Measurements from ENCODE around the gene KAT8.

Gene KAT8

DNA sequence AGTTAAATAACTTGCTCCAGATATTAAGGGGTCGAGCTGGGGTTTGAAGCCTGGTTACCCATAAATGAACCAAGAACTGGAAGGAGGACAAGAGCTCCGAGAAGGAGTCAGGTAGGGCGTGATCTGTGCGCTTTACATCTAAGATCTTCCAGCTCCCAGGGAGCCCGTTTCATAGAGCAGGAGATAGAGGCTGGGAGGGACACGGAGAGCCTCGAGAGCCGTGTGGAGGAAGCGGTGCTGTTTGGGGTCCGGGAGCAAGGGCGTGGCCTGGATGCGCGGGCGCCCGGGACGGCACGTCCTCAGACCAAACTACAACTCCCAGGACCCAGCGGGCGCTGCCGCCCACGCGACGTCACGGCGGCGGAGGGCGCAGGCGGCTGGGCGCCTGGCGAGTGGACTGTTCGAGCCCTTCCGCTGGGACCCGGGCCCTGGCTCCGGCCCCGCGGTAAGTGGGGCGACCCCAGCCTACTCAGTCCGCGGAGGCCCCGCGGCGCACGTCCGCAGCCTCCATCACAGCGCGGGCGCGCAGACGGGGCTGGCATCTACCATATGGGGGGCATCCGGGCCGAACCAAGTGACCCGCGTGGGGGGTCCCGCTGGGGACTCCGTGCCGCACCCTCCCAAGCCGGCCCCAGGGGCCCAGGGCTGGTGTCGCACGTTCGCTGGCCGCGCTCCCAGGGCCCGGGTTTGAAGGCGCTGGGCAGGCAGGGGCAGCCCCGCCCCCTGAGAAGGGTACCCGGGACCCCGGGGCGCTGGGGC lies 9.2 kb upstream of the KAT8 start, which contains the start of gene BCKDK:
TSS of gene BCKDK (plus strand) at position 352 of the 759 bp plus-strand sequence. CDS start 838 bp downstream, outside the sequence.
- DNase-seq (ENCODE audit: low read depth in 2 of 2) = peak; percentile 67 to 73

DNA sequence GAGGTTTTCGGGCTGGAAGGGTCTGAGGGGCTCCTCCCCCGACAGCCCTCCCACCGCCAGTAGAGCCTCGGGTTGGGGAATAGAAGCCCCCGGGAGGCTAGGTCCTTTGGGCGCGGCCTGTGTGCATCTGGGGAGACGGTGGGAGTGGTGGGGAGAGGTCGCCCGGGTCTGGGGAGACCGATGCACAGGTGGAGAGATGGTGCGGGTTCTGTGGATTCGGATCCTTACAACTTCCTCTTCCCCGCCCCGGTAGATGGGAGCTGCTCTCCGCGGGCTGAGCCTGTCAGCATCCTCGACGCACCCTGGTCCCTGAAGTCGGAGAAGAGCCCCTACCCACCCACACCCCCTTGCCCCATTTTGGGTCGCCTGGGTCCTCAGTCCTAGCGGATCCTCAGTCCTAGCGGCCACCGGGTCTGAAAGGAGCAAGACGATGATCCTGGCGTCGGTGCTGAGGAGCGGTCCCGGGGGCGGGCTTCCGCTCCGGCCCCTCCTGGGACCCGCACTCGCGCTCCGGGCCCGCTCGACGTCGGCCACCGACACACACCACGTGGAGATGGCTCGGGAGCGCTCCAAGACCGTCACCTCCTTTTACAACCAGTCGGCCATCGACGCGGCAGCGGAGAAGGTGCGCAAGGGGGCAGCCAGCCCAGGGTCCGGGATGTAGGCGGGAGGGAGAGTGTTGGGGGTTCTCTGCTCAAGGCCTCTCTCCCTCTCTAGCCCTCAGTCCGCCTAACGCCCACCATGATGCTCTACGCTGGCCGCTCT lies 8.5 kb upstream of the KAT8 start:
- DNase-seq (ENCODE audit: low read depth in 2 of 2) = no peak

DNA sequence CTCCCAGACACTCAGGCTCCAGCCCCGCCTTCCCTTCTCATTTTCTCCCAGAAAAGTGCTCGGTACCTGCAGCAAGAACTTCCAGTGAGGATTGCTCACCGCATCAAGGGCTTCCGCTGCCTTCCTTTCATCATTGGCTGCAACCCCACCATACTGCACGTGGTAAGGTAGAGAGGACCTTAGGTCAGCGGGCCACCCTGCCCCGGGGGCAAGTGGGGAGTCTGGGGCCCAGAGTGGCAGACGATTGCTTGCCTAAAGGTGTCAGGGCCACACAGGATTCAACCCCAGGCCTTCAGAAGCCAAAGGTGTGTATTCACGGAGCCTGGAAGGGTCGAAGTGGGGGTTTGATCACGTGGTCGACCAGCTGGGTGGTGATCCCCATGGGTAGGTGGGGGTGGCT lies 7.8 kb upstream of the KAT8 start:
- DNase-seq (ENCODE audit: low read depth in 2 of 2) = no peak

DNA sequence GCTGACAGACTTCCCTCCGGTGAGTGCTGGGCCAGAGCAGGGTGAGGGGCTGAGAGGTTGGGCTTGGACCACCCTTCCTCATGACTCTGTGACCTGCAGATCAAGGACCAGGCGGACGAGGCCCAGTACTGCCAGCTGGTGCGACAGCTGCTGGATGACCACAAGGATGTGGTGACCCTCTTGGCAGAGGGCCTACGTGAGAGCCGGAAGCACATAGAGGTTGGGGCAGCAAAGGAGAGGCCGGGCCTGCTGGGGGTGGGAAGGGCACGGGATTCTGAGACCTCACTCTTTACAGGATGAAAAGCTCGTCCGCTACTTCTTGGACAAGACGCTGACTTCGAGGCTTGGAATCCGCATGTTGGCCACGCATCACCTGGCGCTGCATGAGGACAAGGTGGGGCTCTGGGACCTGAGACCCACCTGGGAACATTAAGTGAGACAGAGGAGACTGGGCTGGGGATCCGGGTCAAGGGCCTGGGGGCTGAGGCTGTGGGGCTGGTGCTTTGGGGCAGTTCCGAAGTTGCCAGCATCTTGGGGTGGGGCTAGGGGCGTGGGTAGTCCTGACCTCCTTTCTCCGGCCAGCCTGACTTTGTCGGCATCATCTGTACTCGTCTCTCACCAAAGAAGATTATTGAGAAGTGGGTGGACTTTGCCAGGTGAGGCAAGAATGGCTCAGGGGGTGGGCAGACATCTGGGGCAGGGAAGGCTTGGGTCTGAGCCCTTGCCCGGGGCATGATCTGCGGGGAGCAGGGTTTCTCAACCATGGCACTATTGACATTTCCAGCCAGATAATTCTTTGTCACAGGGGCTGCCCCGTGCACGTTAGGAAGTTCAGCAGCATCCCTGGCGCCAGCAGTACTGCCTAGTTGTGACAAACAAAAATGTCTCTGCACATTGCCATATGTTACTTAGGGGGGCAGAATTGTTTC lies 7.1 kb upstream of the KAT8 start:
- DNase-seq (ENCODE audit: low read depth in 2 of 2) = no peak

DNA sequence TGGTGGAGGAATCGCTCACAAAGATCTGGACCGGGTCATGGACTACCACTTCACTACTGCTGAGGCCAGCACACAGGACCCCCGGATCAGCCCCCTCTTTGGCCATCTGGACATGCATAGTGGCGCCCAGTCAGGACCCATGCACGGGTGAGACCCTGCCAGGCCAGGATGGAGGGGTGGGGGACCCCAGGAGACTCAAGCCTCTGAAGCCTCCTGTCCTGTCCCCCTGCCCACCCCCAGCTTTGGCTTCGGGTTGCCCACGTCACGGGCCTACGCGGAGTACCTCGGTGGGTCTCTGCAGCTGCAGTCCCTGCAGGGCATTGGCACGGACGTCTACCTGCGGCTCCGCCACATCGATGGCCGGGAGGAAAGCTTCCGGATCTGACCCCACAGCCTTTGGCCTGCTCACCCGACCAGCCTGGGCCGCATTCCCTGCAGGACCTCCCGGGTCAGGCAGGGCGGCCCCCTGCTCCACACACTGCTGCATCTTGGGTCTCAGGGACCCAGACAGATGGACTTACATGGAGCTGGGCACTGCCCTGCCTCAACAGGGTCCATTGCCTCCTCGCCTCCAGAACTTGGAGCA lies 5.5 kb upstream of the KAT8 start:
- DNase-seq (ENCODE audit: low read depth in 2 of 2) = no peak

DNA sequence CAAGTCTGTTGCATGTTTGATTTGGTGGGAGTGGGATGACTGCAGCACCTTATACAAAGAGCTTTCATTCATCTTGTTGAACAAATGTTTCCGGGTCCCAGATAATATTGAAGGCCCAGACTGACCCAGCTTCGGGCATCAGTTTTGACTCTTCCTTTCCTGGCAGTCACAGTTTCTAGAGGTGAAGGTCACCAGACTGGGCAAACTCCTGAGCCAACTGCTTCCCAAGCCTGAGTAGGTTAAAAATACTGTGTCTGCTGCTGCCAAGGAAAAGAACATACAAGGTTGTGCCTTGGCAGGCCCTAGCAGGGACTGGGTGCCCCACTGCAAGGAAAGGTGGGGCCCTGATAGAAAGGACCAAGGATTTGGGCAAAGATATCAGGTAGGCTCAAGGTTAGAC lies 4.8 kb upstream of the KAT8 start:
- DNase-seq (ENCODE audit: low read depth in 2 of 2) = no peak

DNA sequence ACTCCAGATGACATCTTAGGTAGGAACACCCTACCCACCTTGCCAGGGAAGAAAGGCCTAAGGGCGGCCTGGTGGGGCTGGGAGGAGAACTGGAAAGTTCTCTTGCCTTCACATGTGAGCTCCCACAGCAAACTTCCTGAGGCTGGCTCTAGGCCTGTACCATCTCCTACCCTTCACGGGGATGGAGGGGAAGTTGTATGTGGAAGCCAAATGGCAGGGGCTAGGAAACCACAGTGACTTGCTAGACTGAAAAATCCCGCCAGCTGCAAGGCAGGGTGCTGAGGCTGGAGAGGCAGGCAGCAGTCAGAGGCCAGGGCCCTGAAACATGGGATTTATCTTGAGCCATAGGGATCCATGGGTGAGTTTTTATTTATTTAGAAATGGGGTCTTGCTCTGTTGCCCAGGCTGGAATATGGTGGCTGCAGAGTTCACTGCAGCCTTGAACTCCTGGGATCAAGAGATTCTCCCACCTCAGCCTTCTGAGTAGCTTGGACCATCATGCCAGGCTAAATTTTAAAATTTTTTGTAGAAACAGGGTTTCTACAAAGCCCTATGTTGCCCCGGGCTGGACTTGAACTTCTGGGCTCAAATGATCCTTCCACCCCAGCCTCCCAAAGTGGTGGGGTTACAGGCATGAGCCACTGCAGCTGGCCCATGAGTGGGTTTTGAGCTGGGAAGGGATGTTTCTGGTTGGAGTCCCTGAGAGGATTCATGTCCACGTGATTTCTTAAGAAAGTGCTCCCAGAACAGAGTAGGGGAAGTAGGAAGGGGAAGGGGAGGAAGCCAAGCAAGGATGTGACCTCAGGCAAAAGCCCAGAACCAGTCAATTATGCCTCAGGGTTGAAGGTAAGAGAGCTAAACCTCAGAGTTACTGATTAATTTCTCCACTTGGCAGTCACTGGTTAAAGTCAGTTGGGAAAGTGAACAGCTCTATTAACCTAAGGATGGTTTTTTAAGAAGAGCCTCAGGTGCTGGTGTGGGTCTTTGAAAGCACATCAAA lies 4.0 kb upstream of the KAT8 start:
- DNase-seq (ENCODE audit: low read depth in 2 of 2) = no peak

DNA sequence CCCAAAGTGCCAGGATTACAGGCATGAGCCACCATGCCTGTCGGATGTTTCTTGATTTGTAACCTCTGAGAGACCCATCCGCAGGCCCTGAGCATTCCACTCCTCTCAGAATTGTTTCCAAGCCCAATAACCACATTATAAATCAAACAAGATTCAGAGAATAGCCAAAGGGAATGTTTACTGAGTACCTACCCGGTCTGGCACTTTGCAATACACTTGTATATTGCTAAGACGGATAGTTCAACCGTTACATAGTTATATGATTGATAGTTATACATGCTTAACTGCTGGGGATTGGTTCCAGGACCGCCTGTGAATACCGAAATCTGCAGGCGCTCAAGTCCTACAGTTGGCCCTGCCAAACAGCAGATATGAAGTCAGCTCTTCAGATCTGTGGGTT lies 3.0 kb upstream of the KAT8 start:
- no peak for DNase-seq (ENCODE audit: low read depth in 2 of 2)

DNA sequence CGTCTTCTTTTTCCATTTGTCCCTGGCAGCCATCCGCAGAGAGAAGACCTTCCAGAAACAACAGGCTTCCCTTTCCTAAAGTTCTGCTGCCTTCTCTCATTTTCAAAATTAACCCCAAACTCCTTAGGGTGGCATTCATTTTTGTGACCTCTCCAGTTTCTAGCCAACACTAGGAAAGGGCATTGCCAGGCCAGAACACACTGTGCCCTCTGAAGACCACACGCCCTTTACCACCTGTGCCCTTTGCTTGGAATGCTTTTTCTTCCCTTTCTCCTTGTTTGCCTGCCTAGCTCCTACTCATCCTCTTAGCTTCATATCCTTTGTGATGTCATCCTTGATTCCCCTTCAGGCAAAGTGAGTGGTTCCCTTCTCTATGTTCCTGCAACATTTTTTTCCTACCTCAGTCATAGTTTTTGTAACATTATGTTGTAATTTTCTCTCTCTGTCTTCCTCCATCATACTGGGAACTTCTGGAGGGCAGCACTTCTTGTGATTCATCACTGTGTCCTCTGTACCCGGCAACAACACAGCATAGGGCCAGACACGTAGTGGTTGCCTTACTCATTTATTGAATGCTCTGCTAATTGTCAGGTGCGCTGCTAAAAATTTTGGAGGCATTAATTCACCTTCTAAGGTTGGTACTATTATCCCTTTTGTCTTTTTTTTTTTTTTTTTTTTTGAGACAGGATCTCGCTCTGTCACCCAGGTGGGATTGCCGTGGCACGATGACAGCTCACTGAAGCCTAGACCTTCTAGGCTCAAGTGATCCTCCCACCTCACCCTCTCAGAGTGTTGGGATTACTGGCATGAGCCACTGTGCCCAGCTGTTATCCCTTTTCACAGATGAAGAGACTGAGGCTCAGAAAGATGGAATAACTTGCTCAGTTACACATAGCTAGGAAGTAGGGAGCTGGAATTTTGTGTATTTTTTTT lies 1.0 kb downstream of the KAT8 start:
- no peak for DNase-seq (ENCODE audit: low read depth in 2 of 2)

DNA sequence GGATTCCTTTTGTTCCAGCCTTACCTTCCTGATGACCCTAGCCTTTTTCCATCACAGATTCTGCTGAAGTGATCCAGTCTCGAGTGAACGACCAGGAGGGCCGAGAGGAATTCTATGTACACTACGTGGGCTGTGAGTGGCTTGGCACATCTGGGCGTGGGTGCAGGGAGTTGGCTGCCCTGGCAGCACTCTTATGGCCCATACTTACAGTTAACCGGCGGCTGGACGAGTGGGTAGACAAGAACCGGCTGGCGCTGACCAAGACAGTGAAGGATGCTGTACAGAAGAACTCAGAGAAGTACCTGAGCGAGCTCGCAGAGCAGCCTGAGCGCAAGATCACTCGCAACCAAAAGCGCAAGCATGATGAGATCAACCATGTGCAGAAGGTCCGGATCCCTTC lies 2.7 kb downstream of the KAT8 start:
- no peak for DNase-seq (ENCODE audit: low read depth in 2 of 2)

DNA sequence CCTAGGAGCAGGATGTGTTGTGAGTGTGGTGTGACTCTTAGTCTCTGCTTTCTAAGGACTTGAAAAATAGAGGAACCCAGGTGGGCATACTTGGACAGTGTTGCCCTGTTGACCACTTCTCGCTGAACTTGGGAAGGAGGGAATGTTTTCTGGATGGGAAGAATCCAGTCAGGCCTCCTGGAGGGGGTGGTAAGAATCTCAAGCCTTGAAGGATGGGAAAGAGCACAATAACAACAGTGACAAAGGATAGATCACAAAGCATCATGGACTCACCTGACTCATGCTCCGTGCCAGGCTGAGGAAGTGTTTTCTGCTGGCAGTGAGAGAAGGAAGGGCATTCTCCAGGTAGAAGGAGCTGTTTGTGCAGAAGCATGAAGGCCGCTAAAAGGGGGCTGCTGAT lies 8.4 kb downstream of the KAT8 start:
- no peak for DNase-seq (ENCODE audit: low read depth in 2 of 2)

DNA sequence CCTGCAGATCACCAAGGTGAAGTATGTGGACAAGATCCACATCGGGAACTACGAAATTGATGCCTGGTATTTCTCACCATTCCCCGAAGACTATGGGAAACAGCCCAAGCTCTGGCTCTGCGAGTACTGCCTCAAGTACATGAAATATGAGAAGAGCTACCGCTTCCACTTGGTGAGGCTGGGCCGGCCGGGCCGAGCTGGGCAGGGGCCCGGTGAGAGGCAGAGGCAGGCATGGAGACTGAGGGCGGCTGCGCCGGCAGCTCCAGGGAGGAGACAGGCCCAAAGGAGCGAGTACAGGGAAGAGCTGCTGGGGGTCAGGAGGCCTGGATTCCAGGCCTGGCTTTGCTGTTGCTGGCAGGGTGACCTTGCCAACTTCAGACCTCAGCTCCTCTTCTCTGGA lies 9.7 kb downstream of the KAT8 start:
- DNase-seq (ENCODE audit: low read depth in 2 of 2) = no peak

DNA sequence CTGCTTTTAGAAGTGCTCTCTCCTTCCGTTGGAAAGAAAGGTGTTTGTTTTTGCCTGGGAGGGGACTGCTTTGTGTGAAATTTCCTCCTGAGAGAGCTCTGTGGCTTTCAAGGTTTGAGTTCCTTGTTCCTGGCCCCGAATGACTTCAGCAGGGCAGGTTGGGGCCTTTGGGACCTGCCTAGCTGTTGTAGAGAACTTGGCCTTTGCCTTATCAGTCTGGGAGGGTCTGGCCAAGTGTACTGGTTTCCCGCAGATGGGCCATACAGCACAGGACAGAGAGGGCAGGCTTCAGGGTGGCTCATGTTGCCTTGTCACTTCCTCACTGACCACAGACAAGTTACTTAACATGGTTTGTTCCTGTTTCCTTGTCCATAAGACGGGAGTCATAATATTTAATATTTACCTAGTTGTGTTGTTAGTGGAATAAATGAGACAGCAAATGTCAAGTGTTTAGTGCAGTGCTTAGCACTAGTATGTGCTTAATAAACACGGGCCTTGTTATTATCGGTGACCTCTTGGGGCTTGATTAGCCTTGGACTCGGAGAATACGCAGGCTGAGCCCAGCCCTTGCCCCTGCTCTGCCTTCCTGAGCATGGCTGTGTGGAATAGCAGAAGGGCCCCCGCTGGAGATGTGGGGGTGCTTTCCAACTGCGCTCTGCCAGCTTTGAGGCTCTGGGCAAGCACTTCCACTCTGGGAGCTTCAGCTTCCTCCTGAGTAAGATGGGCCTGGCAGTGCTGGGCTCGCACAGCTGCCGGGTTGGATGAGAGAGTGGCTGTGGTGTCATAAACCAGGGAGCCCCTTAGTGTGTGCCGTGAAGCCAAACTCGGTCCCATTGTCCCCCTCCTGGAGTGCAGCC lies 11.5 kb downstream of the KAT8 start:
- no peak for DNase-seq (ENCODE audit: low read depth in 2 of 2)

DNA sequence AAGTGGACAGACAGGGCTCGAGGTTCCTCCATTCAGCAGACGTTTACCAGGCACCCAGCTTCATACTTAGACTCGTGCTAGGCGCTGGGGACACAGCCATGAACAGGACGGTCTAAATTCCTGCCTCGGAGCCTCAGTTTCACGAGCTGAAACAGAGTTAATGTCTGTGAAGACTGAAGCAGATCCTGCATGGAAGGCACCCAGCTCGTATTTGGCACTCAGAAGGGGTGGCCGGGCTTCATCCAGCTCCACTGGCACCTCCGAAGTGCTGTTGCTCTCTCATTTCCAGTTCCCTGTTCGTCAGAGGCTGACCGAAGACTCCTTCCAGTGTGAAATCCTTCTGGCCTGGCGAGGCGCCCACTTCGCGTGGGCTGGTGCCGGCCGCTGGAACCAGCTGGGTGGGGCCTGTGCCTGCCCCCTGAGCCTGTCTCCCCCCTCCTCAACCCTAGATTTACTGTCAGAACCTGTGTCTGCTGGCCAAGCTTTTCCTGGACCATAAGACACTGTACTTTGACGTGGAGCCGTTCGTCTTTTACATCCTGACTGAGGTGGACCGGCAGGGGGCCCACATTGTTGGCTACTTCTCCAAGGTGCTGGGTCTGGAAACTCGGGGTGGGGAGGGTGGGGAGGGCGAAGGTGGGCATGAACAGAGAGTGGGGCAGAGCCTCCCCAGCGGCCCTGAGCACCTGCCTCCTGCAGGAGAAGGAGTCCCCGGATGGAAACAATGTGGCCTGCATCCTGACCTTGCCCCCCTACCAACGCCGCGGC lies 12.3 kb downstream of the KAT8 start:
- DNase-seq (ENCODE audit: low read depth in 2 of 2) = no peak

DNA sequence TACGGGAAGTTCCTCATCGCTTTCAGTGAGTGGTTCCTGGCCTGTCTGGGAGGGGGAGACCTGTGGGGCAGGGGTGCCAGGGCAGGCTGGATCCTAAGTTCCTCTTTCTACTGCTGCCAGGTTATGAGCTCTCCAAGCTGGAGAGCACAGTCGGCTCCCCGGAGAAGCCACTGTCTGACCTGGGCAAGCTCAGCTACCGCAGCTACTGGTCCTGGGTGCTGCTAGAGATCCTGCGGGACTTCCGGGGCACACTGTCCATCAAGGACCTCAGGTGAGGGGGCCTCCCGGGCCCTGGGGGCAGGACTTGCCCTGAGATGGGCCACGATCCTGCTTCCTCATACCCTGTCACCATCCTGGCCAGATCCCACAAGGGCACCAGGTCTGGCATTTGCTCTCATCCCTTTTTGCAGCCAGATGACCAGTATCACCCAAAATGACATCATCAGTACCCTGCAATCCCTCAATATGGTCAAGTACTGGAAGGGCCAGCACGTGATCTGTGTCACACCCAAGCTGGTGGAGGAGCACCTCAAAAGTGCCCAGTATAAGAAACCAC lies 12.9 kb downstream of the KAT8 start:
- no peak for DNase-seq (ENCODE audit: low read depth in 2 of 2)

DNA sequence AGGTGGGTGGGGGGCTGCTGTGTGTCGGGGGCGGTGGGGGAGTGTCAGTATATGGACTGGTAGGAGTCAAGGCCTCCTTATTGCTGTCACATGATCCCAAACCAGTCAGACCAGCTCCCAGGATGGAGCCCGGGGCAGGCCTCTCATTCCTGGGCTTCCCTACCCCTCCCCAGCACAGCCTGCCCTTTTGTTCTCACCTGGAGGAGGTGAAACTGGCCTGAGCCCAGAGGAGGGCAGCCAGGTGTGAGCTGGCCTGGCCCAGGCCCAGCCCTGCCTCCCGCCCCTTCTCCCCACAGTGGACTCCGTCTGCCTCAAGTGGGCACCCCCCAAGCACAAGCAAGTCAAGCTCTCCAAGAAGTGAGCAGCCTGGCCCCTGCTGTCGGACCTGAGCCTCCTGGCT lies 13.4 kb downstream of the KAT8 start:
- DNase-seq (ENCODE audit: low read depth in 2 of 2) = no peak

DNA sequence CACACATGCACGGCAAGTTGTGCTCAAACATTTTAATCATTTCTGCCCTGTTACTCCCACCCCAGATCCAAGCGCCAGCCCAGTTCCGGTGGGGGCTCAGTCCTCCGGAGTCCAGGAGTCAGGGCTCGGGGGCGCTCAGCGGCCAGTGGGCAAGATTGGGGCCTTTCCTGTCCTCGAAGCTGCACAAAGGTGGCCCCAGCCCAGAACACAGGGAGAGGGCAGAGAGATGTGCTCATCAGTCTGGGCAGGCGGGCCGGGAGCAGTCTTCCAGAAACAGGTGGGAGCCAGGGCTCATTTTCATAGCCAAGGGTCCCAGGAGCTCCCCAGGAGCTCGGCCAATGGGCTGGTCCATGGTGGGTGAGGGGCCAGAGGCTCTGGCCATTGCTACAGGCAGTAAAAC lies 14.0 kb downstream of the KAT8 start:
- no peak for DNase-seq (ENCODE audit: low read depth in 2 of 2)

All from activated CD4-positive, alpha-beta T cell treated with anti-CD3 and anti-CD28 coated beads for 24 hours (primary cell).